GM18519 (cell line): ENCODE data around the gene SLC17A9.

ENCODE experiments used
- ATAC-seq: cut with Tn5 transposase; IDR thresholded peaks from one replicate; pipeline ENCODE4 v1.9.1; 2021; ENCODE audit warnings: mild to moderate bottlenecking, moderate library complexity; ENCODE audit not compliant: unreplicated experiment, low FRiP score

SLC17A9 gene

GRCh38 chr20:63014287-63014686 lies 61.8 kb downstream of the SLC17A9 start:
- ATAC-seq: no peak

- no peak for ATAC-seq
These were observed 62.2 kb downstream of the SLC17A9 start for GRCh38 chr20:63014710-63015109.

GRCh38 chr20:63015147-63015661 lies 62.7 kb downstream of the SLC17A9 start:
- ATAC-seq: no peak

GRCh38 chr20:63015662-63016361 lies 63.3 kb downstream of the SLC17A9 start:
- no peak for ATAC-seq

GRCh38 chr20:63016514-63017075 lies 64.1 kb downstream of the SLC17A9 start:
- no peak for ATAC-seq

- ATAC-seq: no peak
These were observed 64.7 kb downstream of the SLC17A9 start for GRCh38 chr20:63017076-63017825.

GRCh38 chr20:63017826-63018411 lies 65.4 kb downstream of the SLC17A9 start:
- no peak for ATAC-seq
